Measurements from ENCODE around the gene DNAJB12.

The DNAJB12 gene

DNA sequence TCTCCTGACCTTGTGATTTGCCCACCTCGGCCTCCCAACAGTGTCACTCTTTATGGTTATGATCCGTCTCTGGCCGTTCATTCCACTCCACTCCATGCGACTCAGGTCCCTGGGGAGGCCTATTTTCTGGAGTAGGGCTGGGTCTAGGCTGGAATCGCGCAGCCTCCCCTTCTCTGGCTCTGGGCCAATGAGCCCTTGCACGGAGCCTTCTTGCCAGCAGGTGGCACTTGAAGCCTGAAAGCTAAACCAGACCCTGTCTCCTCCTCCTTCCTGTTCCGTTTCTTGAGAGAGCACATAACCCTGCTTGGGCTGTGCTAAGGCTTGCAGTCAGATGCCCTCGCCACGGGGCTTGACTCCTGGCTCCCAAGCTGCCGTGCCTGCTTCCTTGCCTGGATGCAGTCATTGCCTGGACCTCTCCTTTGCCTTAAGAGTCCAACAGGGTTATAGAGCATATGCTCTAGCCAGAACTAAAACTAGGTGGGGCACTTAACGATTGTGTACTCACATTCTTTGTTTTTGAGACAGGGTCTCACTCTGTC is 9.6 kb upstream of the DNAJB12 start (continued):
- TF ChIP-seq, protein P1, sequence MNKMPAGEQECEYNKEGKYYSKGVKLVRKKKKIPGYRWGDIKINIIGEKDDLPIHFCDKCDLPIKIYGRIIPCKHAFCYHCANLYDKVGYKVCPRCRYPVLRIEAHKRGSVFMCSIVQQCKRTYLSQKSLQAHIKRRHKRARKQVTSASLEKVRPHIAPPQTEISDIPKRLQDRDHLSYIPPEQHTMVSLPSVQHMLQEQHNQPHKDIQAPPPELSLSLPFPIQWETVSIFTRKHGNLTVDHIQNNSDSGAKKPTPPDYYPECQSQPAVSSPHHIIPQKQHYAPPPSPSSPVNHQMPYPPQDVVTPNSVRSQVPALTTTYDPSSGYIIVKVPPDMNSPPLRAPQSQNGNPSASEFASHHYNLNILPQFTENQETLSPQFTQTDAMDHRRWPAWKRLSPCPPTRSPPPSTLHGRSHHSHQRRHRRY (tag by site-specific recombination; IDR thresholded peaks at IDR 0.05): no peak
- TF ChIP-seq ZNF394 (tag by site-specific recombination; IDR thresholded peaks at IDR 0.05; ENCODE audit: borderline replicate concordance) (peak; percentile 69; the same call in 1 of the 2 replicates), ZNF530 (tag by site-specific recombination; IDR thresholded peaks at IDR 0.05; ENCODE audit: low read depth) (no peak), ZNF433 (tag by site-specific recombination; IDR thresholded peaks at IDR 0.05; ENCODE audit: low read depth) (no peak), ZNF791 (tag by site-specific recombination; IDR thresholded peaks at IDR 0.05) (no peak), ZNF248 (tag by site-specific recombination; IDR thresholded peaks at IDR 0.05) (no peak), ZNF549 (tag by site-specific recombination; IDR thresholded peaks at IDR 0.05) (no peak), ZNF146 (tag by site-specific recombination; IDR thresholded peaks at IDR 0.05) (no peak), ZNF24 (tag by site-specific recombination; IDR thresholded peaks at IDR 0.05) (peak; percentile 87; the same call in 1 of the 2 replicates), TCF7L2 (IDR thresholded peaks at IDR 0.05; ENCODE audit: borderline replicate concordance, low read depth, low read length) (no peak), SP3 (tag by site-specific recombination; IDR thresholded peaks at IDR 0.05) (peak; percentile 55; the same call in 1 of the 2 replicates), GLIS2 (tag by site-specific recombination; IDR thresholded peaks at IDR 0.05) (no peak), ZNF501 (tag by site-specific recombination; IDR thresholded peaks at IDR 0.05) (peak; percentile 84; the same call in 1 of the 2 replicates), SALL2 (tag by site-specific recombination; IDR thresholded peaks at IDR 0.05; ENCODE audit: borderline replicate concordance) (no peak), ZNF155 (tag by site-specific recombination; IDR thresholded peaks at IDR 0.05) (no peak), KLF8 (tag by site-specific recombination; IDR thresholded peaks at IDR 0.05) (no peak; the same call in none of the 2 replicates), ZBTB1 (tag by site-specific recombination; IDR thresholded peaks at IDR 0.05) (no peak), ZNF707 (tag by site-specific recombination; IDR thresholded peaks at IDR 0.05) (no peak), TRIM28 (IDR thresholded peaks at IDR 0.05; ENCODE audit: borderline replicate concordance, low read length) (no peak), ZNF843 (tag by site-specific recombination; IDR thresholded peaks at IDR 0.05) (no peak; the same call in 1 of the 2 replicates), ZNF558 (tag by site-specific recombination; IDR thresholded peaks at IDR 0.05) (peak; percentile 45; the same call in 1 of the 2 replicates), ZNF677 (tag by site-specific recombination; IDR thresholded peaks at IDR 0.05) (peak; percentile 28; the same call in 1 of the 2 replicates), ZBTB8A (tag by site-specific recombination; IDR thresholded peaks at IDR 0.05) (peak; percentile 81), ZNF239 (tag by site-specific recombination; IDR thresholded peaks at IDR 0.05) (no peak), ZNF610 (tag by site-specific recombination; IDR thresholded peaks at IDR 0.05; ENCODE audit: borderline replicate concordance) (peak; percentile 60; the same call in 1 of the 2 replicates), GFI1B (tag by site-specific recombination; IDR thresholded peaks at IDR 0.05) (no peak), ZNF140 (tag by site-specific recombination; IDR thresholded peaks at IDR 0.05) (no peak)
- TF ChIP-seq, protein P2, sequence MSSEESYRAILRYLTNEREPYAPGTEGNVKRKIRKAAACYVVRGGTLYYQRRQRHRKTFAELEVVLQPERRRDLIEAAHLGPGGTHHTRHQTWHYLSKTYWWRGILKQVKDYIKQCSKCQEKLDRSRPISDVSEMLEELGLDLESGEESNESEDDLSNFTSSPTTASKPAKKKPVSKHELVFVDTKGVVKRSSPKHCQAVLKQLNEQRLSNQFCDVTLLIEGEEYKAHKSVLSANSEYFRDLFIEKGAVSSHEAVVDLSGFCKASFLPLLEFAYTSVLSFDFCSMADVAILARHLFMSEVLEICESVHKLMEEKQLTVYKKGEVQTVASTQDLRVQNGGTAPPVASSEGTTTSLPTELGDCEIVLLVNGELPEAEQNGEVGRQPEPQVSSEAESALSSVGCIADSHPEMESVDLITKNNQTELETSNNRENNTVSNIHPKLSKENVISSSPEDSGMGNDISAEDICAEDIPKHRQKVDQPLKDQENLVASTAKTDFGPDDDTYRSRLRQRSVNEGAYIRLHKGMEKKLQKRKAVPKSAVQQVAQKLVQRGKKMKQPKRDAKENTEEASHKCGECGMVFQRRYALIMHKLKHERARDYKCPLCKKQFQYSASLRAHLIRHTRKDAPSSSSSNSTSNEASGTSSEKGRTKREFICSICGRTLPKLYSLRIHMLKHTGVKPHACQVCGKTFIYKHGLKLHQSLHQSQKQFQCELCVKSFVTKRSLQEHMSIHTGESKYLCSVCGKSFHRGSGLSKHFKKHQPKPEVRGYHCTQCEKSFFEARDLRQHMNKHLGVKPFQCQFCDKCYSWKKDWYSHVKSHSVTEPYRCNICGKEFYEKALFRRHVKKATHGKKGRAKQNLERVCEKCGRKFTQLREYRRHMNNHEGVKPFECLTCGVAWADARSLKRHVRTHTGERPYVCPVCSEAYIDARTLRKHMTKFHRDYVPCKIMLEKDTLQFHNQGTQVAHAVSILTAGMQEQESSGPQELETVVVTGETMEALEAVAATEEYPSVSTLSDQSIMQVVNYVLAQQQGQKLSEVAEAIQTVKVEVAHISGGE (tag by site-specific recombination; conservative IDR thresholded peaks at IDR 0.05; ENCODE audit: low read depth): no peak
- TF ChIP-seq, protein P3, sequence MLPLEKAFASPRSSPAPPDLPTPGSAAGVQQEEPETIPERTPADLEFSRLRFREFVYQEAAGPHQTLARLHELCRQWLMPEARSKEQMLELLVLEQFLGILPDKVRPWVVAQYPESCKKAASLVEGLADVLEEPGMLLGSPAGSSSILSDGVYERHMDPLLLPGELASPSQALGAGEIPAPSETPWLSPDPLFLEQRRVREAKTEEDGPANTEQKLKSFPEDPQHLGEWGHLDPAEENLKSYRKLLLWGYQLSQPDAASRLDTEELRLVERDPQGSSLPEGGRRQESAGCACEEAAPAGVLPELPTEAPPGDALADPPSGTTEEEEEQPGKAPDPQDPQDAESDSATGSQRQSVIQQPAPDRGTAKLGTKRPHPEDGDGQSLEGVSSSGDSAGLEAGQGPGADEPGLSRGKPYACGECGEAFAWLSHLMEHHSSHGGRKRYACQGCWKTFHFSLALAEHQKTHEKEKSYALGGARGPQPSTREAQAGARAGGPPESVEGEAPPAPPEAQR (tag by site-specific recombination; IDR thresholded peaks at IDR 0.05): no peak
- TF ChIP-seq, protein P4, sequence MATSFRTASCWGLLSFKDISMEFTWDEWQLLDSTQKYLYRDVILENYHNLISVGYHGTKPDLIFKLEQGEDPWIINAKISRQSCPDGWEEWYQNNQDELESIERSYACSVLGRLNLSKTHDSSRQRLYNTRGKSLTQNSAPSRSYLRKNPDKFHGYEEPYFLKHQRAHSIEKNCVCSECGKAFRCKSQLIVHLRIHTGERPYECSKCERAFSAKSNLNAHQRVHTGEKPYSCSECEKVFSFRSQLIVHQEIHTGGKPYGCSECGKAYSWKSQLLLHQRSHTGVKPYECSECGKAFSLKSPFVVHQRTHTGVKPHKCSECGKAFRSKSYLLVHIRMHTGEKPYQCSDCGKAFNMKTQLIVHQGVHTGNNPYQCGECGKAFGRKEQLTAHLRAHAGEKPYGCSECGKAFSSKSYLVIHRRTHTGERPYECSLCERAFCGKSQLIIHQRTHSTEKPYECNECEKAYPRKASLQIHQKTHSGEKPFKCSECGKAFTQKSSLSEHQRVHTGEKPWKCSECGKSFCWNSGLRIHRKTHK (tag by site-specific recombination; IDR thresholded peaks at IDR 0.05): no peak
- TF ChIP-seq, protein P5, sequence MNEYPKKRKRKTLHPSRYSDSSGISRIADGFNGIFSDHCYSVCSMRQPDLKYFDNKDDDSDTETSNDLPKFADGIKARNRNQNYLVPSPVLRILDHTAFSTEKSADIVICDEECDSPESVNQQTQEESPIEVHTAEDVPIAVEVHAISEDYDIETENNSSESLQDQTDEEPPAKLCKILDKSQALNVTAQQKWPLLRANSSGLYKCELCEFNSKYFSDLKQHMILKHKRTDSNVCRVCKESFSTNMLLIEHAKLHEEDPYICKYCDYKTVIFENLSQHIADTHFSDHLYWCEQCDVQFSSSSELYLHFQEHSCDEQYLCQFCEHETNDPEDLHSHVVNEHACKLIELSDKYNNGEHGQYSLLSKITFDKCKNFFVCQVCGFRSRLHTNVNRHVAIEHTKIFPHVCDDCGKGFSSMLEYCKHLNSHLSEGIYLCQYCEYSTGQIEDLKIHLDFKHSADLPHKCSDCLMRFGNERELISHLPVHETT (tag by site-specific recombination; IDR thresholded peaks at IDR 0.05): peak; percentile 79; the same call in 1 of the 2 replicates
